Skin of body (tissue), 2 donors: ENCODE measurements around the gene PDE1C. TPM values are rescaled to one million over a fixed set of nuclear protein-coding genes. Genes with fewer than 3 reads are reported as not detected.

Experiments used
- DNase-seq: peaks from one replicate; lab custom pipeline; 2025; lab: John Stamatoyannopoulos, UW
- total RNA-seq: library from RNA; depleted of rRNA; stranded (reverse); fragments of >200 nt; gene quantifications from one replicate; pipeline ENCODE4 v1.2.3, GENCODE V29; 2014

The PDE1C gene
- total RNA-seq, 1 donor from 2014 or later = 1.2 TPM

GRCh38 chr7:32075612-32076011 lies 5.4 kb upstream of the PDE1C start:
- no peak for DNase-seq

DNA sequence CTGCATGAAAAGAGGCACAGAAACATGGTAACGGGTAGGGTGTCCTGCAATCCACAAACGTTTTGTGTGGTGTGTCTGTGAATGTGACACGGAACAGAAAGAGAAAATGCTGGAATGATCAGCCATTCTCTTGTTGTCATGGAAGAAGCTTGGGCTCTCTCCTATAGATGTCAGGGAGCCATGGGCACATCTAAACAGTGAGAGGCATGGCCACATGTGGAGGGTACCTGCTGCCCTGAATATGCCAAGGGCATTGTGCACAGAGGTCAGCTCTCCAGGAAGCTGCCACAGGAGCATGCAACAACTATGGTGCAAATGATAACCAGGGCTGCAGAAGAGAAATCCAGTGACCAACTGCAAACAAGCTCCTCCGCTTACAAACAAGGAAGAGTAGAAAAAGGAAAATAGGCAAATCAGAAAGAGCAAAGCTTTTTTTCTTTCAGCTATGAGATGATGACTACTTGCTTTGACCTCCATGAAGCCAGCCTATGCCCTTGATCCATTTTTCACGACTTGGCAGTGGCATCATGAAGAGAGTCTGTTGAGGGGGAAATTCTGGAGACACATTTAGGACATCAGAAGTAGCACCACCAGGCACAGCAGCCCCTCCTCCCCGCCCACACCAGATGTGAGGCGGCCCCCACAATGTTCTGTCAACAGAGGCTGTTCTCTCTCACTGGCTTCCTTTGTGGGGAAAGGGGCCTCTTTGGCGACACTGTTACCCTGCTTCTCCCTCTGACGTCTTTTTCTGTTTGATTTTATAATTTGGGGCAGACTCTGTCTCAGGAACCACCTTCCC lies 4.8 kb upstream of the PDE1C start:
- DNase-seq = no peak

GRCh38 chr7:32073533-32073932 lies 3.3 kb upstream of the PDE1C start:
- DNase-seq = no peak

GRCh38 chr7:32072397-32072796 lies 2.2 kb upstream of the PDE1C start:
- DNase-seq = no peak

- DNase-seq = no peak
Observed at GRCh38 chr7:32071466-32072091, 1.4 kb upstream of the PDE1C start.

DNA sequence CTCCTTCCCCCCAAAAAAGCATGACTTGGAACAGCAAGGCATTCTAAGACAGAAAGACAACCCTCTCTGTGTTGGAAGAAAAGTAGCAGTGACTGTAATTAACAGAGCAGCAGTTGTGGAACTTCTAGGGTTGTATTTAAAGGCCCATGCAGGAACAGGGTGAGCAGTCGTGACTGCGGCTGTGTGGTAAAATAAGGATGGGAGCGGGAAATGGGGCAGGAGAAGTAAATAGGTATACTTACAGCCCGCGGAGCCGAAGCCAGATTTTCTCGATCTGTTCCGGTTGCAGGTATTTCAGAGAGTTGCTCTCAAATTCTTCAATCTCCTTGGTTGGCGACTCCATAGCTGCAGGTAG lies 179 bp downstream of the PDE1C start:
- DNase-seq = no peak

- no peak for DNase-seq
Observed at GRCh38 chr7:32069116-32069650, 1.0 kb downstream of the PDE1C start.

GRCh38 chr7:32068411-32069101 lies 1.7 kb downstream of the PDE1C start:
- DNase-seq = no peak

DNA sequence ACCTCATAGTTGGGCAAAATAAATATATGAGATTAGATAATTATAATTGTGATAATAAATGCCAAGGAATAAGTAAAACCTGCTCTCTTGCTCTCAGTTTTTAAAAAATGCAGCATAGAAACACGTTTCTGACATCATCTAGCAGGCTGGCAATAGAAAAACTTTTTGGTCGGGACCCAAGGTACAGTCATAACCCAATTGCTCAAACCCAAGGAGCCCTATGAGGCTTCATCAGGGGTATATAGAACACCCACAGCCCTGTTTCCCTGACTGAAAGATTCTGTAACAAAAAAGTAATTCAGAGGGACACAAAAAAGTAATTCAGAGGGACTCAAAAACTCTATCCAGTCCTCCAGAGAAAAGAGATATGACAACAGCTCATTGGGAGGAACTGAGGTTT lies 3.8 kb downstream of the PDE1C start:
- no peak for DNase-seq

GRCh38 chr7:32063614-32064013 lies 6.6 kb downstream of the PDE1C start:
- DNase-seq = no peak

DNA sequence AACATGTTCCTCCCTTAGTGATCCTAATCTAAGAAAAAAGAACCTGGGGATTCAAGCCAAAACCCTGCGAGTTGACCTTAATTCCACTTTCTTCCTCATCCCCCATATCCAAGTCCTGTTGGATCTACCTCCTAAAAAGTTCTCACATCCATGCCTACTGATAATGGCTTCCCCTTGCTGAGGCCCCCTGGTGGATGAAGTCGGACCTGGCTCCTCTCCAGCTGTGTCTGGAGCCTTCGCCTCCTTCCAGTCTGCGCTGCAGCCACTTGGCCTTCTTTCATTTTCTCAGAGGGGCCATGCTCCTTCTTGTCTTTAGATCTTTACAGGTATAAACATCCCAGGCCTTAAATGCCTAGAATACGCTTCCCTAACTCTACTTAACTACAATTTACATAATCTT lies 8.1 kb downstream of the PDE1C start:
- no peak for DNase-seq

- DNase-seq = no peak
Observed at GRCh38 chr7:32061346-32061745, 8.9 kb downstream of the PDE1C start.

DNA sequence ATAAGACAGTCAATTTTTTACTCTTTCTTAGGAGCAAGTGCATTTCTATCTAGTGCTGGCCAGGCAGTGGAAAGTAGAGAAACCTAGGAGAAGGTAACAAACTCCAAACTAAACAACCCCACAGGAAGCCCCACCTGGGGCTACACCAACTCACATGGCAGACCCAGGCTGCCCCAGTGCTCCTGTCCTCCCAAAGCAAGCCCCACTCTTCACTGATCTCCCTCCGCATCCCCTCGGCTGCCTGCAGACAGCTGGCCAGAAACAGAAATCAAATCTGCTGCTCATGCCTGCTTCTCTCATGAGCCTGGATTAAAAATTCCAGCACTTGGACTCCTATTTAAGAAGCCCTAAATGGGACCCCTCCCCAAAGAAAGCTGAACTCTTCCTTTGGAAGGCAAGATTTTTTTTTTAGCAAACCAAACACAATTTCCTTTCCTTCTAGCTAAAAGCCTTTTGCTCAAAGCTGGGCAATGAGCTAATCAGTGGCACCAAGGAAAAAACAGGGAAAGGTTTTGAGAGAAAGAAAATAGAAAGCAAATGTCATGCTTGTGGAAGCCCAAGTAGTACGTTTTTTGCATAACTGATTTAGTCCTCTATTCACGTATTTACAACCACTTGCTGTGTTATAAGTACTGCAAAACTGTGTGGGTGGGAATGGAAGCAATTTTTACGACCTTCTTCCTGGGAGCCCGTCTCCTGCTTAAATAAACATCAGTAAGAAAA lies 10.8 kb downstream of the PDE1C start:
- no peak for DNase-seq

GRCh38 chr7:32058002-32058401 lies 12.2 kb downstream of the PDE1C start:
- DNase-seq = no peak

DNA sequence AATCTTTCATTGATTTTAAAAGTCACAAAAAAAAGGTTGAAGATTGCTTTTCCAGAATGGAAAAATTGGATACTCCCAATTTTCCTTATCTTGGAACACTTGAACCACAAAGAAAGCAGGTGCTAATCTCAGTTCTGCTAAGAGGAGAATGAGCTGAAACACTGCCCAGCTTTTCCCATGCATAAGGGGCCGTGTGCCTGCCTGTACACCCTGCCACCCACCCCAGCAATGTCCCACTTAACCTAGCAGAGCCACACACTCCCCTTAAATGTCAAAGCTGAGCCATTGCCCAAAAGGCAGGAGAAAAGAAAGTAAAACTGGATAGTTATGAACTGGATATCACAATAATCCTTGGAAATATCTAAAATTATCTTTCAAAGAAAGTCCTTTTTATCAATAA lies 13.4 kb downstream of the PDE1C start:
- no peak for DNase-seq

- DNase-seq = no peak
Observed at GRCh38 chr7:32053204-32053603, 17.0 kb downstream of the PDE1C start.

DNA sequence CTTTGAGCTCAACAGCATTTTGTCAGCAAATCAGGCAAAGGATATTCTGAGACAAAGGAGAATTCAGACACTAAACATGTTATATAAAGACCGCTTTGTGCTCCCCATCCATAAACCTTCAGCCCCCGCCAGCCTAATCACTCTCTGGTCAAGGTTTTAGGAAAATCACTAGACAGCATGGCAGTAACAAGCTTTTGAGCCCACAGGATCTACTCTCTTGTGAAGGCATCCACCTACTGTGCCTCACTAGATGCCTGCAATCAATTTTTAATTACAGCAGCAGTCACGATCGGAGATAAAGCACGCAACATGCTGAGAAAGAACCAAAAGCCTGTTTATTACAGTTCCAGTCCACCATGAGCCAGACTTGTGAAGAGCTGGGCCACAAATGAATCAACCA lies 19.1 kb downstream of the PDE1C start:
- no peak for DNase-seq

DNA sequence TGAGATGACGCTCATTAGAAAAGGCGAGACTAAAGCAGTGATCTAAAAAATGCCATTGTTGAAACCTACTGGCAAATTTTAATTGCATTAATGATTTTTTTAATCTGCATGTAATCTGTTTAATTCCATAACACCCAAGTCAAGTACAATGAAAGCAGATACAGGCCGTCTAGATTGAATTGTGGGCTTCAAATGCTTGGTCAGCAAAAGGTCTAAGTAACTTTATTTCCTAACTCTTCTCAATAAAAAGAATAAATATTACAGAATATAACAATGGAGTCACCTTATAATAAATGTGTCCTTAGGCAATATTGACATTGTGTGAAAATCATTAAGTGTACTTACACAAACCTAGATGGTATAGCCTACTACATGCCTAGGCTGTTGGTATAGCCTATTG lies 20.6 kb downstream of the PDE1C start:
- no peak for DNase-seq

- no peak for DNase-seq
Observed at GRCh38 chr7:32048970-32049491, 21.2 kb downstream of the PDE1C start.

DNA sequence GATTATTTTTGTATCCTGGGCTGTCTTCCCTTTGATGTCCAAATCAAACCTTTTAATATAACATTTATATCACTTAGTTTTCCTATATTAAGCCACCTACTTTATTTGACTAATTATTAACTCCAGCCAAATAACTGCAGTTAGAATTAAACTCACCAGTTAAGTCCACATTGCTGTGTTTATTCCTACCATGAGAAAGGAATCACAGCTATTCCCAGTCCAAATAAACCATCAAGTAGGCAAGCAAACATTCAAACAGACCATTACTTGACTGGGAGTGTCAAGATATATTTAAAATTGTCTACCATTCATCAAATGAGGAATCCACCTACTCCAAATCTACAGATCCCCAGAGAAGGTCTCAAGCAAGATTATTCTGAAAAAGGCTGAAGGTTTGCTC lies 22.4 kb downstream of the PDE1C start:
- DNase-seq = no peak

GRCh38 chr7:32047075-32047474 lies 23.1 kb downstream of the PDE1C start:
- DNase-seq = no peak

GRCh38 chr7:32045228-32045627 lies 25.0 kb downstream of the PDE1C start:
- DNase-seq = no peak
